Prostate gland (tissue), 2 donors: ENCODE results near the gene RIPOR2.

Experiments used
- POLR2A ChIP-seq: fragments of 450-650 bp; IDR thresholded peaks from one replicate; pipeline ENCODE4 v1.6.1; 2016; ENCODE audit warnings: antibody characterized with exemption, mild to moderate bottlenecking
- POLR2AphosphoS5 ChIP-seq: sonication (generic); formaldehyde crosslinking; IDR thresholded peaks from one replicate; pipeline ENCODE4 v1.6.1; 2017; ENCODE audit warnings: antibody characterized with exemption
- TF ChIP-seq, protein P1 (sequence below), 4 experiments: fragments of 200-600 bp in 2 of 4; fragments of 450-650 bp in 2 of 4; sonication (generic) in 2 of 4; IDR thresholded peaks; 1 replicate in 3 of 4; 2 replicates in 1 of 4; pipeline ENCODE4 v1.5.1; 2016 to 2019; ENCODE audit warnings: antibody characterized with exemption in 4 of 4, mild to moderate bottlenecking in 2 of 4, moderate library complexity in 2 of 4

DNA sequence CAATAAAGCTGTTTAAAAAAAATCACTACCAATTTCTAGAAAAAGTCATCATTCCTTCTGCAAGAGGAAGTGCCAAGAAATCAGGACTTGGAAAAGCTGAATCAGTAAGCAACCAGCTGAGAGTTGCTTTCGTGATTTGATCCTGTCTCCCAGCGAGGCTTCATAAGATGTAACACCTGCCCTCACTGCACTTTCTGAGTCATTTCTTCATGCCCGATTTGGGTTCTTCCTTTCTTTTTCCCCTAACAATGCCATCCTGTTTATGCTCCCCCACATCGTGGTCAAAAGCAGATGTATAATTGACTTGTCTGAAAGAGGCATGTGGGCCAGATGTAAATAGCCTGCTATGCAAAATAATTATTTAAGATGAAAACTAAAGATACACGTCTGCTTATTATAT, 52.1 kb downstream of the RIPOR2 start:
- no peak for TF ChIP-seq POLR2AphosphoS5
- TF ChIP-seq, protein P1, sequence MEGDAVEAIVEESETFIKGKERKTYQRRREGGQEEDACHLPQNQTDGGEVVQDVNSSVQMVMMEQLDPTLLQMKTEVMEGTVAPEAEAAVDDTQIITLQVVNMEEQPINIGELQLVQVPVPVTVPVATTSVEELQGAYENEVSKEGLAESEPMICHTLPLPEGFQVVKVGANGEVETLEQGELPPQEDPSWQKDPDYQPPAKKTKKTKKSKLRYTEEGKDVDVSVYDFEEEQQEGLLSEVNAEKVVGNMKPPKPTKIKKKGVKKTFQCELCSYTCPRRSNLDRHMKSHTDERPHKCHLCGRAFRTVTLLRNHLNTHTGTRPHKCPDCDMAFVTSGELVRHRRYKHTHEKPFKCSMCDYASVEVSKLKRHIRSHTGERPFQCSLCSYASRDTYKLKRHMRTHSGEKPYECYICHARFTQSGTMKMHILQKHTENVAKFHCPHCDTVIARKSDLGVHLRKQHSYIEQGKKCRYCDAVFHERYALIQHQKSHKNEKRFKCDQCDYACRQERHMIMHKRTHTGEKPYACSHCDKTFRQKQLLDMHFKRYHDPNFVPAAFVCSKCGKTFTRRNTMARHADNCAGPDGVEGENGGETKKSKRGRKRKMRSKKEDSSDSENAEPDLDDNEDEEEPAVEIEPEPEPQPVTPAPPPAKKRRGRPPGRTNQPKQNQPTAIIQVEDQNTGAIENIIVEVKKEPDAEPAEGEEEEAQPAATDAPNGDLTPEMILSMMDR (IDR thresholded peaks at IDR 0.05), result no peak
- no peak for TF ChIP-seq POLR2A
